Activated T-cell treated with anti-CD3 and anti-CD28 coated beads for 1 hour (primary cell): ENCODE results near the gene AK3.
A peak's percentile ranks its signal among the peaks of the same experiment; 100 is the strongest.
"Not testable (repeated sequence)": the region's sequence is repeated elsewhere in the genome, so short reads cannot be mapped to it uniquely, and the experiment has no call there.

ENCODE experiments used
- DNase-seq: peaks from one replicate; pipeline ENCODE4 v3.0.0-alpha.2; 2020; ENCODE audit warnings: low read depth

The AK3 gene

GRCh38 chr9:4666042-4666699 is 74.8 kb downstream of the AK3 start, which contains the start of gene SPATA6L:
Gene SPATA6L (minus strand): TSS chr9:4666480. CDS start chr9:4666250, 230 bp downstream.
- DNase-seq, result peak; percentile 33

GRCh38 chr9:4665357-4665756 is 75.6 kb downstream of the AK3 start:
- no peak for DNase-seq

- DNase-seq, result no peak
These were observed 77.0 kb downstream of the AK3 start for GRCh38 chr9:4663956-4664355.

- DNase-seq, result no peak
These were observed 77.8 kb downstream of the AK3 start for GRCh38 chr9:4662989-4663792.

- DNase-seq, result peak; percentile 60
These were observed 78.7 kb downstream of the AK3 start, which contains the start of gene PLPP6 for GRCh38 chr9:4662108-4662988. Gene PLPP6 (plus strand): TSS chr9:4662294. CDS start chr9:4662376, 82 bp downstream.

GRCh38 chr9:4661611-4662010 is 79.4 kb downstream of the AK3 start:
- no peak for DNase-seq

- no peak for DNase-seq
These were observed 79.8 kb downstream of the AK3 start for GRCh38 chr9:4661165-4661564.

GRCh38 chr9:4660665-4661064 is 80.3 kb downstream of the AK3 start:
- DNase-seq, result not testable (repeated sequence)
